ENCODE results near the gene SMIM26.

SMIM26 gene

GRCh38 chr20:18553746-18554145 lies 13.5 kb upstream of the SMIM26 start:
- no peaks in the 10 kb centered on the region for H3K27me3 ChIP-seq
- DNase-seq, result no peak
- no peak for TF ChIP-seq CTCF (IDR thresholded peaks at IDR 0.05)
- H3K4me1 ChIP-seq, result no peaks in the 10 kb centered on the region
- no peak overlapping the region for H3K4me3 ChIP-seq
- intact Hi-C loops (cut with DNase I; ENCODE audit: low total_unique reads), result no loop called here
- peaks cover 47 to 88% (median 68%) of the 10 kb centered on the region in 3 donors for H3K36me3 ChIP-seq
- no peaks in the 10 kb centered on the region for H3K9me3 ChIP-seq
- no peak overlapping the region for H3K27ac ChIP-seq

- peak overlapping the region; percentile 58 to 76 for H3K4me3 ChIP-seq
- H3K27me3 ChIP-seq, result no peaks in the 10 kb centered on the region
- peak overlapping the region; percentile 82 to 92 for H3K27ac ChIP-seq
- no peaks in the 10 kb centered on the region for H3K9me3 ChIP-seq
- intact Hi-C loops (cut with DNase I; ENCODE audit: low total_unique reads), result loop anchor here (5.0 kb wide), 1 partner anchor 60 kb away; the partner anchor contains the start of gene SEC23B
- peaks cover 0 to 12% (median 7%) of the 10 kb centered on the region in 4 donors for H3K4me1 ChIP-seq
- H3K36me3 ChIP-seq, result peaks cover 18 to 40% (median 24%) of the 10 kb centered on the region in 3 donors
- no peak for DNase-seq
- no peak for TF ChIP-seq CTCF (IDR thresholded peaks at IDR 0.05)
These were observed 483 bp downstream of the SMIM26 start for GRCh38 chr20:18567739-18568091.

GRCh38 chr20:18571009-18571408 lies 3.8 kb downstream of the SMIM26 start:
- no peak for TF ChIP-seq CTCF (IDR thresholded peaks at IDR 0.05)
- Histone ChIP-seq H3K27ac (no peak overlapping the region), H3K4me1 (peaks cover 0 to 12% (median 7%) of the 10 kb centered on the region in 4 donors), H3K36me3 (peaks cover 18 to 34% (median 24%) of the 10 kb centered on the region in 3 donors), H3K27me3 (no peaks in the 10 kb centered on the region), H3K4me3 (no peak overlapping the region), H3K9me3 (no peaks in the 10 kb centered on the region)
- intact Hi-C loops (cut with DNase I; ENCODE audit: low total_unique reads), result no loop called here
- DNase-seq, result no peak

- no peak for DNase-seq
- Histone ChIP-seq H3K27me3 (no peaks in the 10 kb centered on the region), H3K9me3 (no peaks in the 10 kb centered on the region), H3K4me1 (peaks cover 0 to 12% (median 5%) of the 10 kb centered on the region in 4 donors), H3K4me3 (no peak overlapping the region), H3K36me3 (peaks cover 18 to 34% (median 24%) of the 10 kb centered on the region in 3 donors), H3K27ac (no peak overlapping the region)
- intact Hi-C loops (cut with DNase I; ENCODE audit: low total_unique reads), result no loop called here
- no peak for TF ChIP-seq CTCF (IDR thresholded peaks at IDR 0.05)
These were observed 4.3 kb downstream of the SMIM26 start for GRCh38 chr20:18571578-18571977.

- Histone ChIP-seq H3K4me1 (no peaks in the 10 kb centered on the region), H3K27me3 (no peaks in the 10 kb centered on the region), H3K4me3 (no peak overlapping the region), H3K36me3 (no peaks in the 10 kb centered on the region), H3K27ac (no peak overlapping the region), H3K9me3 (no peaks in the 10 kb centered on the region)
- DNase-seq, result no peak
- TF ChIP-seq CTCF (IDR thresholded peaks at IDR 0.05), result no peak
- intact Hi-C loops (cut with DNase I; ENCODE audit: low total_unique reads), result no loop called here
These were observed 10.7 kb downstream of the SMIM26 start for GRCh38 chr20:18577942-18578341.

- intact Hi-C loops (cut with DNase I; ENCODE audit: low total_unique reads), result no loop called here
- no peaks in the 10 kb centered on the region for H3K27me3 ChIP-seq
These were observed 11.3 kb downstream of the SMIM26 start for GRCh38 chr20:18578581-18578980.

More at GRCh38 chr20:18578581-18578980, 11.3 kb downstream of the SMIM26 start:
- H3K4me1 ChIP-seq, result no peaks in the 10 kb centered on the region
- TF ChIP-seq CTCF (IDR thresholded peaks at IDR 0.05), result no peak
- H3K27ac ChIP-seq, result no peak overlapping the region
- DNase-seq, result no peak
- no peaks in the 10 kb centered on the region for H3K9me3 ChIP-seq
- no peaks in the 10 kb centered on the region for H3K36me3 ChIP-seq
- H3K4me3 ChIP-seq, result no peak overlapping the region

Data from tibial artery (tissue), 4 donors.